ENCODE data around the gene CDO1. TPM values are rescaled to one million over a fixed set of nuclear protein-coding genes. Genes with fewer than 3 reads are reported as not detected.

The CDO1 gene
- total and polyA plus RNA-seq, 2 of the 8 experiments (the other 6 are each of a cell fraction or from before 2014, with no cell fraction given) = 26.1 to 29.5 TPM

DNA sequence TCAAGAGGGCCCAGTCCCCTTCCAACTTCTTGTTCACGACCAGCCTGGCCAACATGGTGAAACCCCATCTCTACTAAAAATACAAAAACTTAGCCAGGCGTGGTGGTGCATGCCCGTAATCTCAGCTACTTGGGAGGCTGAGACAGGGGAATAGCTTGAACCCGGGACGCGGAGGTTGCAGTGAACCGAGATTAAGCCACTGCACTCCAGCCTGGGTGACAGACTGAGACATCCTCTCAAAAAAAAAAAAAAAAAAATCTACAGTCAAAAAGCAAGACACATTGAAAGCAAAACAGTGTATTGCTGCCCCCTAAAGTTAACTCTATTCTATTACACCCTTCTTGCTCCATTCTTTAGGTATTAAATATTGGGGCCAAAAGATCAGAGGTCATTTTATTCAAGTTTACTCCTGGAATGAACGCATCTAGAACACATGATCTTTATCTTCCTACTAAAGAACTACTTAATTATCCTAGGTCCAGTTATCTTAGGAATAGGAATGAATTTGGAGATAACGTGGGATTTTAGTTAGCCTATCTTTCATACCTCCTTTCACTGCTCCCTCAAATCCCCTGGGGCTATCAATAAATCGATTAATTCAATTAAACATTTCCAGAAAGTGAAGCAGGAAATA is 22.5 kb upstream of the CDO1 start:
- Histone ChIP-seq H3K4me3 (ENCODE audit: extremely low read depth in 1 of 4, insufficient read depth in 2 of 4, low read depth in 3 of 4, low read length in 4 of 4) (peak overlapping the region in 1 of 4 experiments; percentile 82; a peak in 2 of 8 replicates), H3K4ac (replicated peaks; ENCODE audit: insufficient read length, low read depth, low read length) (no peak overlapping the region), H4K91ac (replicated peaks; ENCODE audit: insufficient read length, low read length) (no peak overlapping the region), H3K27me3 (replicated peaks in 1 of 4; ENCODE audit: control insufficient read depth in 3 of 4, extremely low read depth in 1 of 4, insufficient read depth in 3 of 4, low read length in 3 of 4) (no peaks in the 10 kb centered on the region), H2BK5ac (ENCODE audit: low read depth, low read length) (no peak overlapping the region), H3K56ac (replicated peaks; ENCODE audit: insufficient read length, low read depth, low read length) (no peak overlapping the region), H3K18ac (ENCODE audit: extremely low read depth, low read length) (no peak overlapping the region), H4K5ac (ENCODE audit: insufficient read length, low read depth, low read length) (no peak overlapping the region), H2AK5ac (ENCODE audit: low read depth, low read length) (no peak overlapping the region), H3K27ac (ENCODE audit: low read depth, low read length) (no peak overlapping the region), H3K79me1 (ENCODE audit: low read depth, low read length) (0 out of 2 replicates have a peak, but pooled peaks cover 2% of the 10 kb centered on the region), H3K4me2 (ENCODE audit: insufficient read depth in 1 of 2, low read depth in 2 of 2, low read length in 2 of 2) (peak overlapping the region in 1 of 2 experiments; percentile 32; a peak in 1 of 4 replicates), H4K20me1 (replicated peaks in 1 of 2; ENCODE audit: control insufficient read depth in 1 of 2, insufficient read depth in 2 of 2, low read length in 2 of 2) (peaks cover 7 to 12% of the 10 kb centered on the region in 2 experiments), H3K23ac (ENCODE audit: insufficient read length) (no peak overlapping the region), H3K79me2 (ENCODE audit: control insufficient read depth in 1 of 2, insufficient read depth in 2 of 2, low read length in 2 of 2) (peaks cover 3 to 59% of the 10 kb centered on the region in 2 experiments; a peak in 3 of 4 replicates), H2BK15ac (ENCODE audit: low read length) (no peak overlapping the region), H4K8ac (ENCODE audit: extremely low read depth, insufficient read depth, low read length) (no peak overlapping the region), H3K36me3 (ENCODE audit: control insufficient read depth in 2 of 4, insufficient read depth in 4 of 4, low read length in 3 of 4) (peaks cover 2 to 29% (median 20%) of the 10 kb centered on the region in 4 experiments; a peak in 6 of 8 replicates), H2BK120ac (replicated peaks; ENCODE audit: low read depth, low read length) (no peak overlapping the region), H2AFZ (ENCODE audit: low read length) (no peak overlapping the region), H3K9ac (replicated peaks in 1 of 4; ENCODE audit: extremely low read depth in 1 of 4, low read depth in 3 of 4, low read length in 3 of 4) (no peak overlapping the region), H3K9me3 (ENCODE audit: insufficient read depth in 2 of 2, low read depth in 1 of 2, low read length in 1 of 2) (no peaks in the 10 kb centered on the region), H2BK12ac (ENCODE audit: low read depth, low read length) (no peak overlapping the region), H2BK20ac (ENCODE audit: low read length) (no peak overlapping the region), H3K23me2 (ENCODE audit: low read depth, low read length) (peaks cover 5% of the 10 kb centered on the region; the same call in 1 of the 2 replicates), H3K14ac (ENCODE audit: insufficient read length) (no peak overlapping the region), H3K4me1 (replicated peaks in 1 of 4; ENCODE audit: control insufficient read depth in 3 of 4, insufficient read depth in 4 of 4, low read length in 3 of 4) (peaks cover 0 to 3% (median 1%) of the 10 kb centered on the region in 4 experiments; a peak in 2 of 7 replicates)
- 74% methylated on average over 10 of the region's 10 CpGs; no CpG with 5 or more reads in 1 of the 2 experiments for WGBS, 2 experiments (ENCODE audit: extremely low coverage in 1 of 2, insufficient coverage in 1 of 2, insufficient read length in 1 of 2, insufficient replicate concordance in 2 of 2, low coverage in 1 of 2, low lambda C conversion rate in 2 of 2, missing lambda C conversion rate in 1 of 2)
- no peak for DNase-seq (ENCODE audit: low read depth in 1 of 2, low spot score in 2 of 2)
- ChIA-PET POLR2A (ENCODE audit: partially characterized antibody) (interaction anchor here (1.4 to 3.5 kb wide), 3 partner anchors 20 to 214 kb away, joined by 3 to 11 read pairs (median 11); partner anchors contain the start of genes CDO1 and TMED7), CTCF (ENCODE audit: partially characterized antibody) (interaction anchor here (0.6 to 3.4 kb wide), 29 partner anchors 10 to 533 kb away, joined by 3 to 26 read pairs (median 3); partner anchors contain the start of gene CDO1)
- FAIRE-seq = no peak
- TF ChIP-seq, protein P1, sequence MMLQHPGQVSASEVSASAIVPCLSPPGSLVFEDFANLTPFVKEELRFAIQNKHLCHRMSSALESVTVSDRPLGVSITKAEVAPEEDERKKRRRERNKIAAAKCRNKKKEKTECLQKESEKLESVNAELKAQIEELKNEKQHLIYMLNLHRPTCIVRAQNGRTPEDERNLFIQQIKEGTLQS (IDR thresholded peaks at IDR 0.05; ENCODE audit: insufficient read depth, low read depth, low read length) = no peak
- no peak for TF ChIP-seq ATF2 (IDR thresholded peaks at IDR 0.05; ENCODE audit: low read length)
- no peak for TF ChIP-seq NANOG (IDR thresholded peaks at IDR 0.05; ENCODE audit: insufficient read depth, low read depth, low read length, poor library complexity, severe bottlenecking)
- TF ChIP-seq BACH1 (IDR thresholded peaks at IDR 0.05; ENCODE audit: low read length) = no peak
- TF ChIP-seq RAD21 (IDR thresholded peaks at IDR 0.05 in 1 of 2, conservative IDR thresholded peaks at IDR 0.05 in 1 of 2; ENCODE audit: low read depth in 2 of 2, low read length in 2 of 2) = peak; percentile 58 to 62
- TF ChIP-seq, protein P2, sequence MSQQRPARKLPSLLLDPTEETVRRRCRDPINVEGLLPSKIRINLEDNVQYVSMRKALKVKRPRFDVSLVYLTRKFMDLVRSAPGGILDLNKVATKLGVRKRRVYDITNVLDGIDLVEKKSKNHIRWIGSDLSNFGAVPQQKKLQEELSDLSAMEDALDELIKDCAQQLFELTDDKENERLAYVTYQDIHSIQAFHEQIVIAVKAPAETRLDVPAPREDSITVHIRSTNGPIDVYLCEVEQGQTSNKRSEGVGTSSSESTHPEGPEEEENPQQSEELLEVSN (IDR thresholded peaks at IDR 0.05) = no peak
